Astrocyte (in vitro differentiated cells and primary cell): ENCODE results near the gene NCOA4.

Source experiments
- EZH2 ChIP-seq: IDR thresholded peaks from 2 replicates; pipeline ENCODE4 v1.6.1; 2012; ENCODE audit warnings: mild to moderate bottlenecking, low read length, inconsistent platforms; ENCODE audit not compliant: insufficient read depth
- TF ChIP-seq, protein P1 (sequence below): IDR thresholded peaks from 2 replicates; pipeline ENCODE4 v1.5.1; 2011; ENCODE audit warnings: low read depth, mild to moderate bottlenecking, inconsistent platforms, low read length, moderate library complexity; ENCODE audit not compliant: insufficient read depth

GRCh38 chr10:46052057-46052790 lies 21.8 kb upstream of the NCOA4 start:
- TF ChIP-seq, protein P1, sequence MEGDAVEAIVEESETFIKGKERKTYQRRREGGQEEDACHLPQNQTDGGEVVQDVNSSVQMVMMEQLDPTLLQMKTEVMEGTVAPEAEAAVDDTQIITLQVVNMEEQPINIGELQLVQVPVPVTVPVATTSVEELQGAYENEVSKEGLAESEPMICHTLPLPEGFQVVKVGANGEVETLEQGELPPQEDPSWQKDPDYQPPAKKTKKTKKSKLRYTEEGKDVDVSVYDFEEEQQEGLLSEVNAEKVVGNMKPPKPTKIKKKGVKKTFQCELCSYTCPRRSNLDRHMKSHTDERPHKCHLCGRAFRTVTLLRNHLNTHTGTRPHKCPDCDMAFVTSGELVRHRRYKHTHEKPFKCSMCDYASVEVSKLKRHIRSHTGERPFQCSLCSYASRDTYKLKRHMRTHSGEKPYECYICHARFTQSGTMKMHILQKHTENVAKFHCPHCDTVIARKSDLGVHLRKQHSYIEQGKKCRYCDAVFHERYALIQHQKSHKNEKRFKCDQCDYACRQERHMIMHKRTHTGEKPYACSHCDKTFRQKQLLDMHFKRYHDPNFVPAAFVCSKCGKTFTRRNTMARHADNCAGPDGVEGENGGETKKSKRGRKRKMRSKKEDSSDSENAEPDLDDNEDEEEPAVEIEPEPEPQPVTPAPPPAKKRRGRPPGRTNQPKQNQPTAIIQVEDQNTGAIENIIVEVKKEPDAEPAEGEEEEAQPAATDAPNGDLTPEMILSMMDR = no peak
- TF ChIP-seq EZH2 = no peak
